Muscle of leg (tissue), 11 donors: Measurements from ENCODE around the gene IL23R. TPM values are rescaled to one million over a fixed set of nuclear protein-coding genes. Genes with fewer than 3 reads are reported as not detected.

Experiments
- DNase-seq: peaks from one replicate; pipeline ENCODE4 v3.0.0; 2013
- H3K27ac ChIP-seq: one replicate; pipeline ENCODE4 v1.5.1; 2013; ENCODE audit warnings: mild to moderate bottlenecking, low read length, control low read depth
- H3K27me3 ChIP-seq: one replicate; pipeline ENCODE4 v1.6.1; 2013; ENCODE audit warnings: low read length; ENCODE audit not compliant: control insufficient read depth, insufficient read depth
- H3K36me3 ChIP-seq: one replicate; pipeline ENCODE4 v1.6.1; 2013; ENCODE audit warnings: low read length; ENCODE audit not compliant: control insufficient read depth, insufficient read depth
- H3K4me1 ChIP-seq: one replicate; pipeline ENCODE4 v1.6.1; 2013; ENCODE audit warnings: low read length; ENCODE audit not compliant: control insufficient read depth, insufficient read depth
- H3K4me3 ChIP-seq: one replicate; pipeline ENCODE4 v1.5.1; 2013; ENCODE audit warnings: low read length, control low read depth
- H3K9me3 ChIP-seq: replicated peaks from 2 replicates; pipeline ENCODE4 v1.6.1; 2013; ENCODE audit warnings: low read depth, low read length; ENCODE audit not compliant: control insufficient read depth
- WGBS: methylation state at CpG from one replicate; pipeline ENCODE4 v1.1.5; 2013; ENCODE audit warnings: missing lambda C conversion rate; ENCODE audit not compliant: insufficient coverage; 5-methylcytosine and 5-hydroxymethylcytosine counted together
- polyA plus RNA-seq, 8 donors: library from polyadenylated mRNA; unstranded; fragments of 120-200 nt; gene quantifications; one replicate each; pipeline versions ENCODE4 v1.2.1 to v1.2.3, GENCODE V29; 2013; ENCODE audit warnings: inconsistent platforms in 1 of 8, low replicate concordance in 1 of 8; ENCODE audit not compliant: insufficient read length in 8 of 8, insufficient read depth in 1 of 8
- total RNA-seq: library from RNA; stranded (reverse); fragments of 120-200 nt; gene quantifications from one replicate; pipeline ENCODE4 v1.2.4, GENCODE V29; 2013

The IL23R gene
- total and polyA plus RNA-seq, 9 donors: 0.04 to 0.12 (median 0.06) TPM; not detected in 5

DNA sequence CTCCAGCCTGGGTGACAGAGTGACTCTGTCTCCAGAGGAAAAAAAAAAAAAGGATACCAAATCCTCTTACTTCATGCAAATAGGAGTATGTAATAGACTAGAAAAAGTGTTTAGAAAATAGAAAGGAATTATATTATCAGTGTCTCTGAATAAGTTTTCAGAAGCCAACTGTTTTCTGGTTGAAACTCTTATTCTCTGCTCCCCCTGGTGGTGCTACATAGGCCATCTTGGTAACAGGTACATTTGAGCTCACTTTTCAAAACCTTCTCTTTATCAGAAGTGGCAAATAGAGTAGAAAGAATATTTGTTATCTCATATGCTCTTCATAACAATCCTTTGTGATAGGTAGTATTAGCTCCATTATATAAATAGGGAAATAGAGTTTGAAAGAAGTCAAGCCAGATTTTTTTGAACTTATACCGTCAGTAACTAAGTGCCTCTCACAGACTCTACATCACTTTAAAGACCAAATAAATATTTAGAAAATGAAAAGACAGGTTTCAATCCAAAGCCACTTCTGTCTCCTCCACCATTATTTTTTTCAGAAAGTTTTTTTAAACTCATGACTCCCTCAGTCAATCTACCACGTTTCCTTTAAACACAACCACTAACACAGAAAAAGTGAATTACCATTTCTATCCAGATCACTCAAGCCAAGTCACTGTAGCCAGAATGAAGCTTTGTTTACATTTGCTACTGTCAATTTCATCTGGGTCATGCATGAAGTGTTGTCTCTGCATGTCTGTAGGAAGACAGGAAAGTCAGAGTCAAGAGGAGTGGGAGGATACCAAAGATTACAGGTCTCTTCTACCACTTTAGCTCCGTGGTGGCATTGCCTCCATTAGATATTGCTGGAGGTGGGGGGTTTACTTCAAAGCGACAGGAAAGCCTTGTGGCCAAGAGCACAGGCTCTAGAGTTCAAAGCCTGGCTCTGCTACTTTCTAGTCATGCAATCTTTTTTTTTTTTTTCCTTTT lies 45.6 kb downstream of the IL23R start:
- no peaks in the 10 kb centered on the region for H3K27me3 ChIP-seq
- WGBS: 67% methylated on average over 1 of the region's 4 CpGs
- no peaks in the 10 kb centered on the region for H3K9me3 ChIP-seq
- H3K4me1 ChIP-seq: no peaks in the 10 kb centered on the region
- DNase-seq: peak; percentile 30
- no peak overlapping the region for H3K27ac ChIP-seq
- H3K36me3 ChIP-seq: no peaks in the 10 kb centered on the region
- no peak overlapping the region for H3K4me3 ChIP-seq

DNA sequence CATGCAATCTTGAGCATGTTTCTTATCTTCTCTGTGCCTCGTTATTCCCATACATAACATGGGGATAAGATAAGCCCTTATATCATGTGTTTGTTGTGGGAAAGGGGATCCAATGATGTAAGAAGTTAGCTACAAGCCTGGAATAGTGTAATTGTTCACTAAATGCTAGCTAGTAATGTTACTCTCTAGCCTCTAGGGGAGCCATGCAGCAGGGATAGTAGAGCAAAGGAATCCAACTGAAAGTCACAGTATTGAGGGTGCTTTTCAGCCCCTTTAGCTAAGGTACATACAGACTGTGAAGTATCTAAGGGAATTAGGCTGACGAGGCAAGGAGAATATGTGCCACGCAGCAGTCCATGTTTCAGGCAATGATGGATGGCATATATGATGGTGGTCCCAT lies 46.9 kb downstream of the IL23R start:
- DNase-seq: no peak
- no peaks in the 10 kb centered on the region for H3K9me3 ChIP-seq
- WGBS: 14% methylated on average over 1 of the region's 3 CpGs
- no peaks in the 10 kb centered on the region for H3K27me3 ChIP-seq
- no peak overlapping the region for H3K4me3 ChIP-seq
- H3K4me1 ChIP-seq: no peaks in the 10 kb centered on the region
- H3K27ac ChIP-seq: no peak overlapping the region
- H3K36me3 ChIP-seq: no peaks in the 10 kb centered on the region

DNA sequence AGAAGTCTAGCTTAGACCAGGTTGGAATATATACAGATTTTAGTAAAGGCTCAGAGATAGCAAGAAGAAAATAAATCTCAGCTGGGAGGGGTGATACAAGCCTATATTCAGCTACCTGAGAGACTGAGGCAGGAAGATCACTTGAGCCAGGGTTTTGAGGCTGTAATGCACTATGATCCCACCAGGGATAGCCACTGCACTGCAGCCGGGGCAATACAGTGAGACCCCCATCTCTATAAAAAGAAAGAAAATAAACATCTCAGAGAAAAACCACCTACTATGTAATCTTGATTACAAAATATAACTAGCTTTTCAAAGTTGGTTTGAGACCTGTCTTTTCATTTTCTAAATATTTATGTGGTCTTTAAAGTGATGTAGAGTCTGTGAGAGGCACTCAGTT lies 47.7 kb downstream of the IL23R start:
- Histone ChIP-seq H3K4me1 (no peaks in the 10 kb centered on the region), H3K9me3 (no peaks in the 10 kb centered on the region), H3K27me3 (no peaks in the 10 kb centered on the region), H3K4me3 (no peak overlapping the region), H3K27ac (no peak overlapping the region), H3K36me3 (no peaks in the 10 kb centered on the region)
- no CpG with 5 or more reads among the region's 1 CpG for WGBS
- no peak for DNase-seq

DNA sequence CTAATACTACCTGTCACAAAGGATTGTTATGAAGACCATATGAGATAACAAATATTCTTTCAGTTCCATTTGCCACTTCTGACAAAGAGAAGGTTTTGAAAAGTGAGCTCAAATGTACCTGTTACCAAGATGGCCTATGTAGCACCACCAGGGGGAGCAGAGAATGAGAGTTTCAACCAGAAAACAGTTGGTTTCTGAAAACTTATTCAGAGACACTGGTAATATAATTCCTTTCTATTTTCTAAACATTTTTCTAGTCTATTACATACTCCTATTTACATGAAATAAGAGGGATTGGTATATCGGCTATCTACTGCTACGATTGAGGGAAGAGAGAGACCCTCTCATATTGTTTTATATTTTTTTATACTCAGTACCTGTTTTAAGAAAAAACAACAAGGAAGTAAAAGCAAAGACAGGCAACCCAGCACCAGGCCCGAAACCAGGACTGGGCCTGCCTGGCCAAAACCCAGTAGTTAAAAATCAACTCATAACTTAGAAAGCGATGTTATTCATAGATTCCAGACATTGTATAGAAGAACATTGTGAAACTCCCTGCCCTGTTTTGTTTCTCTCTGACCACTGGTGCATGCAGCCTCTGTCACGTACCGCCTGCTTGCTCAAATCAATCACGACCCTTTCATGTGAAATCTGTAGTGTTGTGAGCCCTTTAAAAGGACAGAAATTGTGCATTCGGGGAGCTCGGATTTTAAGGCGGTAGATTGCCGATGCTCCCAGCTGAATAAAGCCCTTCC lies 48.3 kb downstream of the IL23R start:
- Histone ChIP-seq H3K27me3 (no peaks in the 10 kb centered on the region), H3K9me3 (no peaks in the 10 kb centered on the region), H3K36me3 (no peaks in the 10 kb centered on the region), H3K4me1 (no peaks in the 10 kb centered on the region), H3K4me3 (no peak overlapping the region), H3K27ac (no peak overlapping the region)
- no CpG with 5 or more reads among the region's 11 CpGs for WGBS
- DNase-seq: peak; percentile 30

DNA sequence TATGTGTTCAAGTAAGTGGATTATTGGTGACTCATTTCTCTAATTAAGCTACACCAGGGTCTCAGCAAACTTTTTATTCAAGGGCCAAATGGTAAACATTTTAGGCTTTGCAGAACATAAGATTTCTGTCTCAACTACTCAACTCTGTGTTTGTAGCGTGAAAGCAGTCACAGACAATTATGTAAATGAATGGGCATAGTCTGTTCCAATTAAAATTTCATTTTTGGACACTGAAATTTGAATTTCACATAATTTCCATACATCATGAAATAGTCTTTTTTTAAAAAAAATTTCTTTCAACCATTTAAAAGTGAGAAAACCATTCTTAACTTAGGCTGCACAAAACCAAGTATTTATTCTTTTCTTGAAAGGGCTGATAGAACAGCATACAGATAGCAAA lies 50.1 kb downstream of the IL23R start:
- Histone ChIP-seq H3K4me3 (no peak overlapping the region), H3K27ac (no peak overlapping the region), H3K36me3 (no peaks in the 10 kb centered on the region), H3K27me3 (no peaks in the 10 kb centered on the region), H3K9me3 (no peaks in the 10 kb centered on the region), H3K4me1 (no peaks in the 10 kb centered on the region)
- DNase-seq: no peak
- WGBS: no CpG with 5 or more reads among the region's 1 CpG

DNA sequence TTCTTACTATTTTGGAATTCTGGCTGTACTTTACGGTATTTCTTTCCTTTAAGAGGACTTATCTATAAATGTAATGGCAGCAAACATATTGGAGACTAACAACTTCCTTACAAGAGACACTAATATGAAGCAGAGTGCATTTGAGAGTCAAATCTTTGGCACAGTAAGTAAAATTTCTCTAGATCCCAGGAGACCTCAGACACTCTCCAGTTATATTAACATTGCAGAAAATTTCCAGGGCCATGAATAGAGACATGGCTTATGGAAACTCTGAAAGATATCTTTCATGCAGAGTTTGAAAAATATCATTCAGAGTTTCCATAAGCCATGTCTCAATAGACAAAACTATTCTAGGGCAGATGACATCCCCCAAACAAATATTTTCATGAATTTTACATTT lies 51.2 kb downstream of the IL23R start:
- no peaks in the 10 kb centered on the region for H3K9me3 ChIP-seq
- peak; percentile 78 for DNase-seq
- no peaks in the 10 kb centered on the region for H3K4me1 ChIP-seq
- no peak overlapping the region for H3K4me3 ChIP-seq
- no peaks in the 10 kb centered on the region for H3K36me3 ChIP-seq
- no peak overlapping the region for H3K27ac ChIP-seq
- whole genome bisulfite sequencing: no CpG with 5 or more reads among the region's 1 CpG
- no peaks in the 10 kb centered on the region for H3K27me3 ChIP-seq

DNA sequence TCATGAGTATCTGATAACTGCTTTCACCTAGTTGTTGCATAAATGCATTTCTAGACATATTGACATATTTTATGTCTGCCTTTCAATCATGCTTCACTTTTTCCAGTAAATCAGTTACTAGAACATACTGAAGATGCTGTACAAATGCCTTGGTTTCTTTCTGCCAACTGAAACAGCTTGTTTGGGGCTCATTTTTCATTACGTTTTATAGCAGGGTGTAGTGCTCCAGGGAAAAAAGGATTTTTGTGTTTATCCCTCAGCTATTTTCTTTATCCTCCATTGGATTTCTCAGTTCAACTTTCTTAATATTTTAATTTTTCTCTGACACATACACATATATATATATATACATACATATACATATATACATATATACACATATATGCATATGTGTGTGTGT lies 51.7 kb downstream of the IL23R start:
- no peak overlapping the region for H3K27ac ChIP-seq
- no peaks in the 10 kb centered on the region for H3K36me3 ChIP-seq
- no peaks in the 10 kb centered on the region for H3K9me3 ChIP-seq
- no peaks in the 10 kb centered on the region for H3K4me1 ChIP-seq
- DNase-seq: peak; percentile 7
- no CpG with 5 or more reads among the region's 1 CpG for WGBS
- H3K4me3 ChIP-seq: no peak overlapping the region
- H3K27me3 ChIP-seq: no peaks in the 10 kb centered on the region

DNA sequence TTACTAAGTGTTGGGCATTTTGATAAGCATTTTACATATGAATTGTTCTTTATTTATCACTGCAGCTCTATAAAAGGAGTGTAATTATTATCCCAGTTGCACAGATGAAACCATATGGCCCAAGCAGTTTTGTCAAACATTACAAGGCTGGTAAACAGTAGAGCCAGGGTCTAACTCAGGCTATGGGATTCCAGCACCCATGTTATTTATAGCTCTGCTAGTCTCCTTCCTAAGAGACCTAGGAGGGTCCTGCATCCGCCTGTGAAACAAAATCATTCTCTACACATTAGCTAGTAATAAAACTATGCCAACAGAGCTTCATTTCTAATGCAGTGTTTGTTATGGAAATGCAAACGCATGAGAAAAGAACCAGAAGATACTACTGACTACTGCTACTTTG lies 58.6 kb downstream of the IL23R start:
- H3K4me1 ChIP-seq: no peaks in the 10 kb centered on the region
- no peak overlapping the region for H3K27ac ChIP-seq
- DNase-seq: no peak
- no CpG with 5 or more reads among the region's 2 CpGs for WGBS
- no peak overlapping the region for H3K4me3 ChIP-seq
- no peaks in the 10 kb centered on the region for H3K36me3 ChIP-seq
- H3K9me3 ChIP-seq: no peaks in the 10 kb centered on the region
- no peaks in the 10 kb centered on the region for H3K27me3 ChIP-seq

DNA sequence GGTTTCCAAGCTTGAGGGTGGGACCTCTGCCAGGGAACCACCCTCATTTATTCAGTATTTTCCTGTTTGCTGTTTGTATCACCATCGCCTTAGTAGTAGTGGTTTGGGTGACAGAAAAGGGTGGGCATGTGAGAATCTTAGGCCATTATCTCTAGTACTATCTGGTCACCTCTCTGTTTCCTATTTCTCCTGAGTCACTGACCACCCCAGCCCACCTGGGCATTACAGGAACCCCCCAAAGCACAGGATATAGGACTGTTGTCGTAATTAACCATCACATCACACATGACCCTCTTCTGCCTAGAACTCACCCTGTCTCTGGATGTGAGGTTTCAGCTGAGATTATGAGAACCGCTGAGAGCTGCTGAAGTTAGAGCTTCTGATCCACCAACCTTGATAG lies 60.4 kb downstream of the IL23R start:
- no peaks in the 10 kb centered on the region for H3K4me1 ChIP-seq
- H3K4me3 ChIP-seq: no peak overlapping the region
- H3K27me3 ChIP-seq: no peaks in the 10 kb centered on the region
- H3K9me3 ChIP-seq: no peaks in the 10 kb centered on the region
- WGBS: 100% methylated on average over 1 of the region's 3 CpGs
- DNase-seq: no peak
- no peaks in the 10 kb centered on the region for H3K36me3 ChIP-seq
- no peak overlapping the region for H3K27ac ChIP-seq

DNA sequence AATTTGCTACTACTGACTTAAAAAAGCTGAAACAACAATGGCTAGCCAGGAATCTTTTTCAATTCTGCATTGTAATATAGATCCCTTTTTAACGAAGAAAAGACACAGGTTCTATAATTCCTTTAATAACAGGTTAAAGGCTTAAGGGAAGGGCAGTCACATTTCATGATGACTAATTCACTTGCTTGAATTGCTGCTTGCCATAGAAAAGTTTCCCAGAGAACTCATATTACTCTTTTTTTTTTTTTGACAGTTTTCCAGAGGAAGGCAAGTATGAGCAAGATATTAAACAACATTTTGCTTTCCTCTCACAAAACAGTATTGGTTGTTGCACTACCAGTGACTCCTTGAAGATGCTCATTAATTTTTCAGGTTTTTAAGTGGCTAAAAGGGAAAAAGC lies 60.9 kb downstream of the IL23R start:
- no peak overlapping the region for H3K4me3 ChIP-seq
- no peak overlapping the region for H3K27ac ChIP-seq
- H3K36me3 ChIP-seq: no peaks in the 10 kb centered on the region
- no peaks in the 10 kb centered on the region for H3K27me3 ChIP-seq
- no peaks in the 10 kb centered on the region for H3K4me1 ChIP-seq
- no peaks in the 10 kb centered on the region for H3K9me3 ChIP-seq
- DNase-seq: peak; percentile 40
- no CpG with 5 or more reads among the region's 1 CpG for WGBS
